Neuronal stem cell (in vitro differentiated cells): Measurements from ENCODE around the gene ERCC4.

Source experiments
- DNase-seq: peaks from one replicate; pipeline ENCODE4 v3.0.0-alpha.2; 2013; ENCODE audit warnings: low spot score
- H2AFZ ChIP-seq: one replicate; pipeline ENCODE4 v1.6.1; 2013; ENCODE audit warnings: mild to moderate bottlenecking, low read length, inconsistent platforms
- H2AK5ac ChIP-seq: 2 replicates; pipeline ENCODE4 v1.6.1; 2013; ENCODE audit warnings: low read depth, mild to moderate bottlenecking, inconsistent platforms, low read length, moderate library complexity, mixed read lengths
- H2BK120ac ChIP-seq: 2 replicates; pipeline ENCODE4 v1.6.1; 2013; ENCODE audit warnings: low read depth, mild to moderate bottlenecking, inconsistent platforms, low read length, moderate library complexity, mixed read lengths
- H2BK12ac ChIP-seq: one replicate; pipeline ENCODE4 v1.6.1; 2013; ENCODE audit warnings: low read length, inconsistent platforms
- H2BK15ac ChIP-seq: 2 replicates; pipeline ENCODE4 v1.6.1; 2013; ENCODE audit warnings: mild to moderate bottlenecking, low read length, inconsistent platforms, mixed read lengths
- H2BK5ac ChIP-seq: one replicate; pipeline ENCODE4 v1.6.1; 2013; ENCODE audit warnings: inconsistent platforms, mild to moderate bottlenecking, low read length, moderate library complexity
- H3K14ac ChIP-seq: one replicate; pipeline ENCODE4 v1.6.1; 2013; ENCODE audit warnings: low read length, inconsistent platforms
- H3K18ac ChIP-seq: 2 replicates; pipeline ENCODE4 v1.6.1; 2013; ENCODE audit warnings: low read length, inconsistent platforms
- H3K23ac ChIP-seq: 2 replicates; pipeline ENCODE4 v1.6.1; 2013; ENCODE audit warnings: low read depth, mild to moderate bottlenecking, mixed read lengths, low read length, inconsistent platforms; ENCODE audit not compliant: poor library complexity
- H3K27ac ChIP-seq: replicated peaks from 3 replicates; pipeline ENCODE4 v1.5.1; 2013; ENCODE audit warnings: low read length, inconsistent platforms
- H3K27me3 ChIP-seq, 3 experiments: 2 replicates each; pipeline ENCODE4 v1.6.1; 2013; ENCODE audit warnings: low read length in 3 of 3, mild to moderate bottlenecking in 2 of 3, inconsistent platforms in 1 of 3, low read depth in 1 of 3, mixed read lengths in 1 of 3, moderate library complexity in 1 of 3; ENCODE audit not compliant: control insufficient read depth in 3 of 3, insufficient read depth in 3 of 3
- H3K36me3 ChIP-seq, 2 donors: replicated peaks in 1 of 2; 2 replicates each; pipeline ENCODE4 v1.6.1; 2013; ENCODE audit warnings: low read length in 2 of 2; ENCODE audit not compliant: control insufficient read depth in 2 of 2, insufficient read depth in 2 of 2
- H3K4ac ChIP-seq: 2 replicates; pipeline ENCODE4 v1.6.1; 2013; ENCODE audit warnings: inconsistent platforms, mild to moderate bottlenecking, low read length, moderate library complexity
- H3K4me1 ChIP-seq, 2 donors: 1 replicate in 1 of 2; 2 replicates in 1 of 2; pipeline ENCODE4 v1.6.1; 2013; ENCODE audit warnings: low read length in 2 of 2, low read depth in 1 of 2; ENCODE audit not compliant: control insufficient read depth in 2 of 2, insufficient read depth in 1 of 2
- H3K4me2 ChIP-seq: one replicate; pipeline ENCODE4 v1.6.1; 2013; ENCODE audit warnings: mild to moderate bottlenecking, low read length, inconsistent platforms; ENCODE audit not compliant: insufficient read depth, poor library complexity, severe bottlenecking
- H3K4me3 ChIP-seq, 2 donors: 2 replicates each; pipeline ENCODE4 v1.5.1; 2013; ENCODE audit warnings: low read length in 2 of 2, mild to moderate bottlenecking in 2 of 2, inconsistent platforms in 1 of 2, moderate library complexity in 1 of 2
- H3K79me1 ChIP-seq: one replicate; pipeline ENCODE4 v1.6.1; 2013; ENCODE audit warnings: low read depth, mild to moderate bottlenecking, inconsistent platforms, low read length, moderate library complexity
- H3K9ac ChIP-seq: one replicate; pipeline ENCODE4 v1.6.1; 2013; ENCODE audit warnings: mild to moderate bottlenecking, low read depth, low read length, inconsistent platforms; ENCODE audit not compliant: poor library complexity
- H3K9me3 ChIP-seq, 2 donors: replicated peaks in 1 of 2; 2 replicates each; pipeline versions ENCODE3 to v1.6.1; 2013; ENCODE audit warnings: low read length in 2 of 2, mild to moderate bottlenecking in 2 of 2, inconsistent platforms in 1 of 2, low read depth in 1 of 2, mixed read lengths in 1 of 2, moderate library complexity in 1 of 2; ENCODE audit not compliant: control insufficient read depth in 2 of 2, insufficient read depth in 1 of 2
- H4K8ac ChIP-seq: one replicate; pipeline ENCODE4 v1.6.1; 2013; ENCODE audit warnings: low read depth, mild to moderate bottlenecking, inconsistent platforms, low read length, moderate library complexity
- H4K91ac ChIP-seq: one replicate; pipeline ENCODE4 v1.6.1; 2013; ENCODE audit warnings: low read length, low read depth, mild to moderate bottlenecking, inconsistent platforms; ENCODE audit not compliant: poor library complexity
- WGBS, 2 donors: extraction: QIAGEN DNeasy Blood & Tissue Kit; methylation state at CpG; one replicate each; pipeline ENCODE4 v1.1.7; 2013; ENCODE audit warnings: missing lambda C conversion rate in 2 of 2, mixed read lengths in 1 of 2; ENCODE audit not compliant: insufficient read length in 2 of 2, insufficient replicate concordance in 1 of 2; ENCODE audit errors: extremely low coverage in 2 of 2; 5-methylcytosine and 5-hydroxymethylcytosine counted together

Gene ERCC4

GRCh38 chr16:13994239-13995106 is 74.5 kb downstream of the ERCC4 start:
- DNase-seq = no peak

GRCh38 chr16:13995194-13995593 is 75.2 kb downstream of the ERCC4 start:
- H3K36me3 ChIP-seq = no peaks in the 10 kb centered on the region
- H2BK5ac ChIP-seq = no peak overlapping the region
- no peak overlapping the region for H3K18ac ChIP-seq
- H3K4me1 ChIP-seq = peaks cover 2 to 6% of the 10 kb centered on the region in 2 donors
- no peak overlapping the region for H3K4ac ChIP-seq
- no peaks in the 10 kb centered on the region for H3K9me3 ChIP-seq
- no CpG with 5 or more reads among the region's 1 CpG for WGBS, 2 donors
- H4K8ac ChIP-seq = no peak overlapping the region
- H3K27ac ChIP-seq = no peak overlapping the region
- H2AK5ac ChIP-seq = no peak overlapping the region
- no peak overlapping the region for H2BK15ac ChIP-seq
- H3K23ac ChIP-seq = no peak overlapping the region
- H3K4me2 ChIP-seq = no peak overlapping the region
- no peaks in the 10 kb centered on the region for H3K27me3 ChIP-seq
- H3K79me1 ChIP-seq = no peaks in the 10 kb centered on the region
- no peak overlapping the region for H3K9ac ChIP-seq
- H4K91ac ChIP-seq = no peak overlapping the region
- H3K14ac ChIP-seq = no peak overlapping the region
- no peak overlapping the region for H2AFZ ChIP-seq
- no peak overlapping the region for H2BK12ac ChIP-seq
- no peak overlapping the region for H3K4me3 ChIP-seq
- DNase-seq = no peak
- no peak overlapping the region for H2BK120ac ChIP-seq

More at GRCh38 chr16:13994239-13995106, 74.5 kb downstream of the ERCC4 start:
- Histone ChIP-seq H3K9ac (no peak overlapping the region), H3K14ac (no peak overlapping the region), H3K9me3 (no peaks in the 10 kb centered on the region), H3K4ac (no peak overlapping the region), H3K4me3 (no peak overlapping the region), H2BK15ac (no peak overlapping the region), H2BK12ac (no peak overlapping the region), H3K4me2 (no peak overlapping the region), H2BK5ac (no peak overlapping the region), H3K4me1 (no peaks in the 10 kb centered on the region), H3K23ac (no peak overlapping the region), H3K36me3 (no peaks in the 10 kb centered on the region), H2AK5ac (no peak overlapping the region), H3K27me3 (no peaks in the 10 kb centered on the region), H3K18ac (no peak overlapping the region), H2BK120ac (no peak overlapping the region), H4K91ac (no peak overlapping the region), H3K27ac (no peak overlapping the region), H2AFZ (peak overlapping the region; percentile 26), H4K8ac (no peak overlapping the region), H3K79me1 (no peaks in the 10 kb centered on the region)
- no CpG with 5 or more reads among the region's 14 CpGs for WGBS, 2 donors

- no peak overlapping the region for H3K23ac ChIP-seq
- H2BK15ac ChIP-seq = no peak overlapping the region
Measured at GRCh38 chr16:13996778-13997288, 76.9 kb downstream of the ERCC4 start.

GRCh38 chr16:13997526-13997925 is 77.6 kb downstream of the ERCC4 start:
- Histone ChIP-seq H3K9ac (no peak overlapping the region), H3K23ac (no peak overlapping the region), H3K27ac (no peak overlapping the region), H2AFZ (no peak overlapping the region), H2BK120ac (no peak overlapping the region), H3K18ac (no peak overlapping the region), H2BK15ac (no peak overlapping the region), H3K4me3 (no peak overlapping the region), H3K4me1 (peaks cover 3 to 9% of the 10 kb centered on the region in 2 donors), H2AK5ac (no peak overlapping the region), H3K9me3 (peaks cover 0 to 6% of the 10 kb centered on the region in 2 donors), H3K36me3 (no peaks in the 10 kb centered on the region), H4K8ac (no peak overlapping the region), H3K4me2 (no peak overlapping the region), H3K79me1 (no peaks in the 10 kb centered on the region), H3K14ac (no peak overlapping the region), H3K4ac (no peak overlapping the region), H2BK12ac (no peak overlapping the region), H2BK5ac (no peak overlapping the region), H3K27me3 (no peaks in the 10 kb centered on the region), H4K91ac (no peak overlapping the region)
- no peak for DNase-seq
- WGBS, 2 donors = no CpG with 5 or more reads among the region's 4 CpGs

More at GRCh38 chr16:13996778-13997288, 76.9 kb downstream of the ERCC4 start:
- DNase-seq = no peak
- Histone ChIP-seq H3K9ac (no peak overlapping the region), H3K14ac (no peak overlapping the region), H2AK5ac (no peak overlapping the region), H4K8ac (no peak overlapping the region), H3K4ac (no peak overlapping the region), H2BK120ac (no peak overlapping the region), H2AFZ (no peak overlapping the region), H4K91ac (no peak overlapping the region), H3K4me3 (no peak overlapping the region), H3K9me3 (peaks cover 0 to 6% of the 10 kb centered on the region in 2 donors), H3K4me1 (peaks cover 2 to 7% of the 10 kb centered on the region in 2 donors), H3K18ac (no peak overlapping the region), H3K27me3 (no peaks in the 10 kb centered on the region), H2BK12ac (no peak overlapping the region), H2BK5ac (no peak overlapping the region), H3K79me1 (no peaks in the 10 kb centered on the region), H3K4me2 (no peak overlapping the region), H3K36me3 (no peaks in the 10 kb centered on the region), H3K27ac (no peak overlapping the region)
- WGBS, 2 donors = no CpG with 5 or more reads among the region's 11 CpGs
